Testis (tissue), 3 donors: ENCODE measurements around the gene TENM4. TPM values are rescaled to one million over a fixed set of nuclear protein-coding genes. Genes with fewer than 3 reads are reported as not detected.

Experiments used
- DNase-seq: peaks from one replicate; pipeline ENCODE4 v3.0.0-alpha.2; 2019
- H3K27ac ChIP-seq, 2 donors: fragments of 200-600 bp; sonication (generic); one replicate each; pipeline ENCODE4 v1.5.1; 2019
- H3K27me3 ChIP-seq: fragments of 200-600 bp; sonication (generic); one replicate; pipeline ENCODE4 v1.5.1; 2019
- H3K36me3 ChIP-seq: fragments of 200-600 bp; sonication (generic); one replicate; pipeline ENCODE4 v1.5.1; 2017; ENCODE audit warnings: low read depth; ENCODE audit errors: missing control alignments
- H3K4me1 ChIP-seq: fragments of 200-600 bp; sonication (generic); one replicate; pipeline ENCODE4 v1.5.1; 2019
- H3K4me3 ChIP-seq, 2 donors: fragments of 200-600 bp; sonication (generic); one replicate each; pipeline ENCODE4 v1.5.1; 2017 to 2019
- H3K9me3 ChIP-seq: fragments of 200-600 bp; sonication (generic); one replicate; pipeline ENCODE4 v1.5.1; 2017
- CTCF ChIP-seq, 3 experiments: fragments of 450-650 bp in 2 of 3; fragments of 200-600 bp in 1 of 3; sonication (generic) in 1 of 3; IDR thresholded peaks; one replicate each; pipeline ENCODE4 v1.5.1; 2016 to 2019; ENCODE audit warnings: antibody characterized with exemption in 3 of 3, mild to moderate bottlenecking in 2 of 3, moderate library complexity in 1 of 3
- POLR2A ChIP-seq: fragments of 450-650 bp; IDR thresholded peaks from one replicate; pipeline ENCODE4 v1.6.1; 2017; ENCODE audit warnings: antibody characterized with exemption, mild to moderate bottlenecking, moderate library complexity
- WGBS, 2 donors: methylation state at CpG; one replicate each; pipeline ENCODE4 v1.1.5; 2018; 5-methylcytosine and 5-hydroxymethylcytosine counted together
- intact Hi-C: fragments of 100-400 bp; cut with DNase I; formaldehyde crosslinking; loops from one replicate; pipeline ENCODE4 v1.15.1; 2023; ENCODE audit warnings: low total_unique reads
- polyA plus RNA-seq: library from polyadenylated mRNA; stranded (reverse); fragments of 350-450 nt; fragmentation: Illumina TruSeq; extraction: RNeasy Lipid Tissue Mini Kit (QIAGEN cat#74804); gene quantifications from one replicate; pipeline ENCODE4 v1.2.3, GENCODE V29; 2014; ENCODE audit warnings: low read depth, low replicate concordance; ENCODE audit not compliant: insufficient read depth
- total RNA-seq, 2 donors: library from RNA; depleted of rRNA; stranded (reverse); fragments of >200 nt; gene quantifications; one replicate each; pipeline ENCODE4 v1.2.3, GENCODE V29; 2016

The TENM4 gene
- total and polyA plus RNA-seq, 3 donors from 2014 or later = 10.6 to 17.9 (median 11.4) TPM

- no peak overlapping the region for H3K4me3 ChIP-seq
- H3K27ac ChIP-seq = no peak overlapping the region
- WGBS, 2 donors = 87 to 90% methylated on average over 3 of the region's 3 CpGs
- no peaks in the 10 kb centered on the region for H3K4me1 ChIP-seq
- intact Hi-C loops = no loop called here
- H3K36me3 ChIP-seq = no peaks in the 10 kb centered on the region
- no peak for DNase-seq
- TF ChIP-seq CTCF (IDR thresholded peaks at IDR 0.05) (no peak), POLR2A (no peak)
- no peaks in the 10 kb centered on the region for H3K27me3 ChIP-seq
- H3K9me3 ChIP-seq = no peaks in the 10 kb centered on the region
Observed at GRCh38 chr11:79375818-79376550, 64.8 kb downstream of the TENM4 start.

- no peak overlapping the region for H3K4me3 ChIP-seq
- H3K9me3 ChIP-seq = no peaks in the 10 kb centered on the region
- TF ChIP-seq CTCF (IDR thresholded peaks at IDR 0.05) (no peak), POLR2A (no peak)
- H3K27me3 ChIP-seq = no peaks in the 10 kb centered on the region
- no peaks in the 10 kb centered on the region for H3K4me1 ChIP-seq
- no peak for DNase-seq
- no peak overlapping the region for H3K27ac ChIP-seq
- 68 to 85% methylated on average over 7 of the region's 7 CpGs for WGBS, 2 donors
- H3K36me3 ChIP-seq = no peaks in the 10 kb centered on the region
- intact Hi-C loops = no loop called here
Observed at GRCh38 chr11:79374727-79375126, 66.1 kb downstream of the TENM4 start.

GRCh38 chr11:79371724-79372123 is 69.1 kb downstream of the TENM4 start:
- Histone ChIP-seq H3K36me3 (no peaks in the 10 kb centered on the region), H3K27ac (no peak overlapping the region), H3K4me3 (no peak overlapping the region), H3K4me1 (no peaks in the 10 kb centered on the region), H3K27me3 (no peaks in the 10 kb centered on the region), H3K9me3 (no peaks in the 10 kb centered on the region)
- WGBS, 2 donors = 72 to 78% methylated on average over 2 of the region's 2 CpGs
- intact Hi-C loops = no loop called here
- no peak for TF ChIP-seq CTCF (IDR thresholded peaks at IDR 0.05)
- no peak for DNase-seq

GRCh38 chr11:79371152-79371551 is 69.7 kb downstream of the TENM4 start:
- Histone ChIP-seq H3K27me3 (no peaks in the 10 kb centered on the region), H3K9me3 (no peaks in the 10 kb centered on the region), H3K27ac (no peak overlapping the region), H3K4me1 (no peaks in the 10 kb centered on the region), H3K4me3 (no peak overlapping the region), H3K36me3 (no peaks in the 10 kb centered on the region)
- DNase-seq = no peak
- TF ChIP-seq CTCF (IDR thresholded peaks at IDR 0.05) (no peak), POLR2A (no peak)
- 56 to 88% methylated on average over 1 of the region's 1 CpG for WGBS, 2 donors
- intact Hi-C loops = no loop called here

GRCh38 chr11:79369055-79369454 is 71.8 kb downstream of the TENM4 start:
- H3K4me3 ChIP-seq = no peak overlapping the region
- TF ChIP-seq CTCF (IDR thresholded peaks at IDR 0.05) (no peak), POLR2A (no peak)
- WGBS, 2 donors = 83 to 86% methylated on average over 5 of the region's 5 CpGs
- no peaks in the 10 kb centered on the region for H3K9me3 ChIP-seq
- DNase-seq = no peak
- H3K27me3 ChIP-seq = no peaks in the 10 kb centered on the region
- no peaks in the 10 kb centered on the region for H3K4me1 ChIP-seq
- intact Hi-C loops = no loop called here
- H3K27ac ChIP-seq = no peak overlapping the region
- no peaks in the 10 kb centered on the region for H3K36me3 ChIP-seq
